DOHH2 (cell line): ENCODE results near the gene LRRC3B.

Experiments used
- H3F3A ChIP-seq: fragments of 200-600 bp; sonication (generic), shearing (Covaris generic); 2 replicates; pipeline ENCODE4 v1.6.0; 2016; ENCODE audit warnings: antibody characterized with exemption, mild to moderate bottlenecking; ENCODE audit not compliant: control insufficient read depth, insufficient read depth
- H3K27ac ChIP-seq: fragments of 200-600 bp; sonication (generic); 2 replicates; pipeline ENCODE4 v1.5.1; 2014; ENCODE audit warnings: low read depth, mild to moderate bottlenecking, low read length, moderate library complexity
- H3K27me3 ChIP-seq: fragments of 200-600 bp; sonication (generic); 2 replicates; pipeline ENCODE4 v1.6.1; 2014; ENCODE audit warnings: mild to moderate bottlenecking, low read length, mixed read lengths; ENCODE audit not compliant: control insufficient read depth
- H3K36me3 ChIP-seq: fragments of 200-600 bp; sonication (generic); 2 replicates; pipeline ENCODE4 v1.6.1; 2014; ENCODE audit warnings: mild to moderate bottlenecking, low read length, moderate library complexity, mixed read lengths; ENCODE audit not compliant: control insufficient read depth
- H3K4me1 ChIP-seq: fragments of 200-600 bp; sonication (generic); 2 replicates; pipeline ENCODE4 v1.6.1; 2014; ENCODE audit warnings: mild to moderate bottlenecking, low read length, mixed read lengths; ENCODE audit not compliant: control insufficient read depth
- H3K4me2 ChIP-seq: fragments of 200-600 bp; sonication (generic); 2 replicates; pipeline ENCODE4 v1.6.0; 2014; ENCODE audit warnings: mild to moderate bottlenecking, low read length, moderate library complexity
- H3K4me3 ChIP-seq: fragments of 200-600 bp; sonication (generic); 2 replicates; pipeline ENCODE4 v1.5.1; 2014; ENCODE audit warnings: mild to moderate bottlenecking, low read length, mixed read lengths
- H3K79me2 ChIP-seq: fragments of 200-600 bp; sonication (generic); 2 replicates; pipeline ENCODE4 v1.6.1; 2014; ENCODE audit warnings: mild to moderate bottlenecking, low read length, mixed read lengths; ENCODE audit not compliant: control insufficient read depth
- H3K9me2 ChIP-seq: fragments of 200-600 bp; sonication (generic); replicated peaks from 2 replicates; pipeline ENCODE4 v1.6.1; 2014; ENCODE audit warnings: mild to moderate bottlenecking, low read length, mixed read lengths; ENCODE audit not compliant: control insufficient read depth
- H3K9me3 ChIP-seq: fragments of 200-600 bp; sonication (generic); 2 replicates; pipeline ENCODE4 v1.6.1; 2014; ENCODE audit warnings: antibody characterized with exemption, low read length, mixed read lengths; ENCODE audit not compliant: control insufficient read depth, insufficient read depth
- H4K20me1 ChIP-seq: fragments of 200-600 bp; sonication (generic); 2 replicates; pipeline ENCODE4 v1.6.0; 2014; ENCODE audit warnings: low read depth, mild to moderate bottlenecking, antibody characterized with exemption, low read length, moderate library complexity; ENCODE audit not compliant: control insufficient read depth, insufficient read depth
- EZH2phosphoT487 ChIP-seq: fragments of 200-600 bp; sonication (generic); IDR thresholded peaks from 2 replicates; pipeline ENCODE4 v1.6.1; 2017; ENCODE audit warnings: borderline replicate concordance, mild to moderate bottlenecking, antibody characterized with exemption, low read length, moderate library complexity, mixed read lengths
- TF ChIP-seq, protein P1 (sequence below): fragments of 200-600 bp; sonication (generic); IDR thresholded peaks from one replicate; pipeline ENCODE4 v1.5.1; 2014; ENCODE audit warnings: antibody characterized with exemption, mild to moderate bottlenecking, low read depth, low read length; ENCODE audit not compliant: poor library complexity, severe bottlenecking

LRRC3B gene

DNA sequence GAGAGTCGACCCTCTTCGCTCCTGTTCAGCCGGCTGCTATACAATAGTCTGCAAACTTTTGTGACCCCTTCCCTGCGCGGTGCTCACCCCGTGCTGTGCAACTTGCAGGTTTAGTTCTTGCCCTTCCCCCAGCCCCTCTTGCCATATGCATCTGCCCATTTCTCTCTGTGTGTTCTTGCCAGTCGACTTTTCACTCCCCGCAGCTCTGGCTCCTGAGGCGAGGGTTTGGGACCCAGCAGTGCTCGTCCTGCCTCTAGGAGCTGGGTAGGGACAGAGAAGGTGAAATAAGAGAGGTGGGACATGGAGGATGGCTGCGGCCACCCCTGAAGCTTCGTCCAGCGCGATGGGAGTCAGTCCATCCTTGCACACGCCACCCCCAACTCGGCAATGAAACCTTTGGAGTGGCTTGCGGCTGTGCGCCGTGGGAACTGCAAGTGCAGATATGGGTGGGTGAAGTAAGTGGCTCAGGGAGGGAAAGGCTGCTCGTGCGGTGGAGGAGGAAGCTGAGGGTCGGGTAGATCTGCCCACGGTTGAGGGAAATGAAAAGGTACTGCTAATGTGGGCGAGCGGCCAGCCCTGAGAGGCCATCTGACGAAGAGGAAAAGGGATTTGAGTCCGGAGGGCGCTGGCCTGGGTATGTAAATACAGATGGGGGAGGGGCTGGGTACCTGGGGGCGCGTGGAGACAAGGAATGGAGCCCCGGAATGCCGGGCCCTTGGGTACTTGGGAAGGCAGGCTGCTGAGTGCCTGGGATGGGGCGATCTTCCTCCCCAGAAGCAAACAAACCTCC lies 1.0 kb downstream of the LRRC3B start:
- no peak overlapping the region for H3K4me2 ChIP-seq
- H3K4me3 ChIP-seq: no peak overlapping the region

DNA sequence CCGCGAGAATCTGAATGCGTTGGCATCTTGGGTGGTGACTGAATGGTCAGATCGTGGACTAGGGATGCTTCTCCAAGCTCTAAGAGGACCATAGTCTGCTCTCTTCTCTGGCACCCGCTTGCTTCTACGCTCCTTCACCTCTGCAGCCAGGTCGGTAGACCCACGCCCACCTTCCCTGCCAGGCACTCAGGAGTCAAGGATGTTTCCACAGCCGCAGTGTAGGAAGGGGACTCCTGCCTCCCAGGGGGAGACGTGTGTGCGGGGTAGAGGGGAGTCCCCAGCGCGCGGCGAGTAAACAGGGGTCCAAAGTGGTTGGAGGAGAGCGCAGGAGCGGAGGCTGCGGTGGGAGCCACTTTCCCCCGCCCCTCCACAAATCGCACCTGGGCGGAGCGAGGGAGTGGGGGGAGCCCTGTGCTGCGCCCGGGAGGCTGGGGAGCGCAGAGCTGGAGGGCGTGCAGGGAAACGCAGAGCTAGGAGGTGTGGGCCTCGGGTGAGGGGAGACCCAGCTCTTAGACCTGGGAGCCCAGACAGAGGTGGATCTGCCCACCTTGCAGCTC lies 1.7 kb downstream of the LRRC3B start:
- H3F3A ChIP-seq: no peaks in the 10 kb centered on the region
- H3K36me3 ChIP-seq: no peaks in the 10 kb centered on the region
- peaks cover 8% of the 10 kb centered on the region; the same call in 1 of the 2 replicates for H3K9me3 ChIP-seq
- H3K27me3 ChIP-seq: no peaks in the 10 kb centered on the region
- H3K9me2 ChIP-seq: no peaks in the 10 kb centered on the region
- H3K4me2 ChIP-seq: no peak overlapping the region
- no peaks in the 10 kb centered on the region for H3K4me1 ChIP-seq
- H3K27ac ChIP-seq: no peak overlapping the region
- TF ChIP-seq, protein P1, sequence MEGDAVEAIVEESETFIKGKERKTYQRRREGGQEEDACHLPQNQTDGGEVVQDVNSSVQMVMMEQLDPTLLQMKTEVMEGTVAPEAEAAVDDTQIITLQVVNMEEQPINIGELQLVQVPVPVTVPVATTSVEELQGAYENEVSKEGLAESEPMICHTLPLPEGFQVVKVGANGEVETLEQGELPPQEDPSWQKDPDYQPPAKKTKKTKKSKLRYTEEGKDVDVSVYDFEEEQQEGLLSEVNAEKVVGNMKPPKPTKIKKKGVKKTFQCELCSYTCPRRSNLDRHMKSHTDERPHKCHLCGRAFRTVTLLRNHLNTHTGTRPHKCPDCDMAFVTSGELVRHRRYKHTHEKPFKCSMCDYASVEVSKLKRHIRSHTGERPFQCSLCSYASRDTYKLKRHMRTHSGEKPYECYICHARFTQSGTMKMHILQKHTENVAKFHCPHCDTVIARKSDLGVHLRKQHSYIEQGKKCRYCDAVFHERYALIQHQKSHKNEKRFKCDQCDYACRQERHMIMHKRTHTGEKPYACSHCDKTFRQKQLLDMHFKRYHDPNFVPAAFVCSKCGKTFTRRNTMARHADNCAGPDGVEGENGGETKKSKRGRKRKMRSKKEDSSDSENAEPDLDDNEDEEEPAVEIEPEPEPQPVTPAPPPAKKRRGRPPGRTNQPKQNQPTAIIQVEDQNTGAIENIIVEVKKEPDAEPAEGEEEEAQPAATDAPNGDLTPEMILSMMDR: no peak
- no peak for TF ChIP-seq EZH2phosphoT487
- H3K79me2 ChIP-seq: no peaks in the 10 kb centered on the region
- H3K4me3 ChIP-seq: no peak overlapping the region
- no peaks in the 10 kb centered on the region for H4K20me1 ChIP-seq

More for the DNA sequence above, 1.0 kb downstream of the LRRC3B start:
- no peaks in the 10 kb centered on the region for H3K27me3 ChIP-seq
- no peaks in the 10 kb centered on the region for H3K79me2 ChIP-seq
- peaks cover 8% of the 10 kb centered on the region; the same call in 1 of the 2 replicates for H3K9me3 ChIP-seq
- no peak for TF ChIP-seq EZH2phosphoT487
- TF ChIP-seq, protein P1: no peak
- no peaks in the 10 kb centered on the region for H3F3A ChIP-seq
- H3K36me3 ChIP-seq: no peaks in the 10 kb centered on the region
- no peak overlapping the region for H3K27ac ChIP-seq
- H3K4me1 ChIP-seq: no peaks in the 10 kb centered on the region
- no peaks in the 10 kb centered on the region for H3K9me2 ChIP-seq
- H4K20me1 ChIP-seq: no peaks in the 10 kb centered on the region

DNA sequence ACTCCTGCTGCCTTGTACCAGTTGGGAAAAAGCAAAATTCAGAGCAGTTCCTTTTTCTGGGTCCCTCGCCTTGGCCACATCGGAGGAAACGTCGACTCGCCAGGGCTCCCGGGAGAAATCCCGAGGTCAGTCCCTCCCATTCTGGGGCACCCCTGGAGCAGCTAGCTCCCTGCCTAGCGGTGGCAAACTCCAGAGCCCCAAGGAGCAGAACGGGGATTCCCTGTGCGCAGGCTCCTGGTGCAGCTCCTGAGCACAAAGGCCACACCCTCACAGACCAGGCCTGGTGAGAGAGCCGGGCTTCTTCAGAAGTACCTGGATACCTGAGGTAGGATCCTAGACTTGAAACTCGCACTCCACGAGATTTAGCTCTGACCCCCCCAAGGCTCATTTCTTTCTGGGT lies 2.6 kb downstream of the LRRC3B start:
- no peak overlapping the region for H3K27ac ChIP-seq
- TF ChIP-seq EZH2phosphoT487: no peak
- TF ChIP-seq, protein P1: no peak
- H3K9me2 ChIP-seq: no peaks in the 10 kb centered on the region
- no peak overlapping the region for H3K4me3 ChIP-seq
- no peaks in the 10 kb centered on the region for H3K27me3 ChIP-seq
- H3K4me2 ChIP-seq: no peak overlapping the region
- peaks cover 8% of the 10 kb centered on the region; the same call in 1 of the 2 replicates for H3K9me3 ChIP-seq
- H3K79me2 ChIP-seq: no peaks in the 10 kb centered on the region
- H4K20me1 ChIP-seq: no peaks in the 10 kb centered on the region
- H3K4me1 ChIP-seq: no peaks in the 10 kb centered on the region
- H3K36me3 ChIP-seq: no peaks in the 10 kb centered on the region
- H3F3A ChIP-seq: no peaks in the 10 kb centered on the region
